D721Med (cell line): ENCODE results near the gene VGLL4.

Experiments used
- DNase-seq: peaks from one replicate; pipeline ENCODE4 v3.0.0; 2011; ENCODE audit warnings: low spot score; ENCODE audit not compliant: insufficient read length
- FAIRE-seq: peaks from 2 replicates; lab custom pipeline; 2011; peaks lifted over from hg19 to GRCh38; lab: Jason Lieb, UNC
- TF ChIP-seq, protein P1 (sequence below): IDR thresholded peaks from 2 replicates; pipeline ENCODE4 v1.5.1; 2012; ENCODE audit warnings: mild to moderate bottlenecking, control low read depth; ENCODE audit not compliant: insufficient read depth; ENCODE audit errors: missing control alignments

Gene VGLL4

DNA sequence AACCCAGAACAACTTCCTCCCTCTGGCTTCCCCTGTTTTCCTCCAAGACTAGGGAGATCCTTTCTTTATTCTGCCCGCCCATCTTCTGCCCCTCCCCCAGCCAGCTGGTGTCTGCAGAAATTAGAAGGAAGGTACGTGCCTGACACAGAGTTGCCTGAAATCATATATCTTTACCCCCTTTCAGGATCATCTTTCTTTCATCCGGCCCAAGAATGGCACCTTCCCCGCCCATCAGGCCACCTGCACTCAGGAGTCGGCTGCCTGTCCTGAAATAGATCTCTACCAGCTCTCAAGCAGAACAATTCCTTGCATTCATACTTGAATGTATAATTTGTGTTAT, 133.7 kb downstream of the VGLL4 start:
- DNase-seq (no peak), FAIRE-seq (no peak)

DNA sequence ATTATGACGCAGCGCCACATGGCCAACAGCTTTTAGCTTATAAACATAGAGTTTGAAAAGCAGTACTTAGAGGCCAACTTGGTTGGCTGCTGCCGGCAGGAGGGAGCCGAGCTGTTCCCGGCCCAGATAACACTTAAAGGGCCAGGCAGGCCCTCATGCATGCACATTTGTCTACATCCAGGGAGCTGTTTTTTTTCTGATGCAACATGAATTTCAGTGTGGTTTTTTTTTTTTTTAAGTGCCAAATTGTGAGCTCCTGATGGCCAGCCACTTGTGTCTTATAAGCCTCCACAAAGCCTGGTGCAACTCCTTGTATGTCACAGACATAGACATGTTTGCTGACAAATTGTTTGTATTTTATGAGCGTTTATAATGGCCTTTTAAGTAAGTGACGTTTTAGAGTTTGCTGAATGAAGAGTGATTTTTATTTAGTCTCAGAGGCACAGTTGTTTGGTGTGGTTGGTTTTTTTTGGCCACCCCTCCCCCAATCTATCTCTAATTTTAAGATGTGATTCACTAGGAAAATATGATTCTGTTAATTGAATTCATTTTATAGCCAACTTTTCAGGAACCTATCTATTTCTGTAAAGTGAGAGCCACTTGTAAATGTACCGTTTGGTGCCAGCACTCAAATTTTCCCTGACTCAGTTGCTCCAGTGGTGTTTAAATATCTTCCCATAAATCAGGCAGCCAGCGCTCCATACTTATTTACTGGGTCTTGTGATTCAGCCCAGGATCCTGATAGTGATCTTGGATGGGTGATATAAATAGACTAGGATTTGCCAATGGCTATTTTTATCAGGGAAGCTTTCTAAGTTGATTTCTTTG, 134.3 kb downstream of the VGLL4 start:
- TF ChIP-seq, protein P1, sequence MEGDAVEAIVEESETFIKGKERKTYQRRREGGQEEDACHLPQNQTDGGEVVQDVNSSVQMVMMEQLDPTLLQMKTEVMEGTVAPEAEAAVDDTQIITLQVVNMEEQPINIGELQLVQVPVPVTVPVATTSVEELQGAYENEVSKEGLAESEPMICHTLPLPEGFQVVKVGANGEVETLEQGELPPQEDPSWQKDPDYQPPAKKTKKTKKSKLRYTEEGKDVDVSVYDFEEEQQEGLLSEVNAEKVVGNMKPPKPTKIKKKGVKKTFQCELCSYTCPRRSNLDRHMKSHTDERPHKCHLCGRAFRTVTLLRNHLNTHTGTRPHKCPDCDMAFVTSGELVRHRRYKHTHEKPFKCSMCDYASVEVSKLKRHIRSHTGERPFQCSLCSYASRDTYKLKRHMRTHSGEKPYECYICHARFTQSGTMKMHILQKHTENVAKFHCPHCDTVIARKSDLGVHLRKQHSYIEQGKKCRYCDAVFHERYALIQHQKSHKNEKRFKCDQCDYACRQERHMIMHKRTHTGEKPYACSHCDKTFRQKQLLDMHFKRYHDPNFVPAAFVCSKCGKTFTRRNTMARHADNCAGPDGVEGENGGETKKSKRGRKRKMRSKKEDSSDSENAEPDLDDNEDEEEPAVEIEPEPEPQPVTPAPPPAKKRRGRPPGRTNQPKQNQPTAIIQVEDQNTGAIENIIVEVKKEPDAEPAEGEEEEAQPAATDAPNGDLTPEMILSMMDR = no peak
- DNase-seq (no peak), FAIRE-seq (no peak)

More for the DNA sequence above, 133.7 kb downstream of the VGLL4 start:
- TF ChIP-seq, protein P1 = no peak

DNA sequence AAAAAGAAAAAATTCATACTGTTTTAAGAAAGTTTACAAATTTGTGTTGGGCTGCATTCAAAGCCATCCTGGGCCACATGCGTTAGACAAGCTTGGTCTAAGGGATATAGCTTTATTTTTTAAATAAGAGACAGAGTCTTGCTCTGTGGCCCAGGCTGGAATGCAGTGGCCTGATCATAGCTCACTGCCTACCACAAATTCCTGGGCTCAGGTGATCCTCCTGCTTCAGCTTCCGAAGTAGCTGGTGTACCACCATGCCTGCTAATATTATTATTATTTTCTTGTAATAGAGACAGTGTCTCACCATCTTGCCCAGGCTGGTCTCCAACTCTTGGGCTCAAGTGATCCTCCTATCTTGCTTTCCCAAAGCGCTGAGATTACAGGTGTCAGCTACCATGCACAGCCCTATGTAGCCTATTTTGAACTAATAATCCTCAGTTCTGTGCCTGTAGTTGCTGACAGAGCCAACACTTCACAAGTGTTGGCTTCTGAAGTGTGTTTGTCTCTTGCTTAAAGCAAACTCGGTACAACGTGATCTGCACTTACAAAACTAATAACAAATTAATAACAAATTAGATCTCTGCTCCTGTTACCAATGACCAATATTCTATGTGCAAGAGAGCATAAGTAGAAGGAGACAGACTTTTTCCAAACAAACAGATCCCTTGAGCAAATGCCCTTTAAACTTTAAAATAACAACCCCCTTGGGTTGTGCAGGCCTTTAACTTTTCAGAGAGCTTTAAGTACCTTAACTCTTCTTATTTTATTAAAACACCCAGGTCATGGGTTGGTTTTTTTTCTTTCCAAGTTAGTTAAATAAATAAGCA, 135.2 kb downstream of the VGLL4 start:
- TF ChIP-seq, protein P1 = no peak
- DNase-seq = no peak
- FAIRE-seq = no peak

DNA sequence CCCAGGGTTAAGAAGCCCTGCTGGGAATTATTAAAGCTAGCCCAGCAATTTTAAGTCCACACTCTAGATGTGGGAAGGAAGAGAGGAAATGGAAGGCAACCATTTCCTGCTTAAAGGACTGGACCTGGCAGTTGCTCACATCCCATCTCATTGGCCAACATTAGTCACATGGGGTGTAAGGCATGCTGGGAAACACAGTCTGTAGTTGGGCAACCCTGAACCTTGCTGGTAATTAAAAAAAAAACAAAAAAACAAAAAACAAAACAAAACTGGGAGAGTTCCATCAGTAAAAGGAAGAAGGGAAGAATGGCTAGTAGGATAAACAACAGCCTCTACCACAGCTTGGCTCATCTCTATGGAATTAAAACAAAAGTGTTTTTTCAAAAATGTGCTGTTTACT, 136.0 kb downstream of the VGLL4 start:
- no peak for DNase-seq

More for the DNA sequence above, 136.0 kb downstream of the VGLL4 start:
- FAIRE-seq = no peak
- TF ChIP-seq, protein P1 = no peak
